H54 (cell line): ENCODE data around the gene SMYD3.

Experiments
- DNase-seq: peaks from one replicate; pipeline ENCODE4 v3.0.0; 2011; ENCODE audit warnings: low spot score, mixed read lengths; ENCODE audit not compliant: insufficient read length
- FAIRE-seq: peaks from 3 replicates; lab custom pipeline; 2011; peaks lifted over from hg19 to GRCh38; lab: Jason Lieb, UNC
- POLR2A ChIP-seq: IDR thresholded peaks from 2 replicates; pipeline ENCODE4 v1.6.1; 2011; ENCODE audit warnings: low read depth, mild to moderate bottlenecking, low read length

The SMYD3 gene

GRCh38 chr1:245862812-245863540, 644.1 kb downstream of the SMYD3 start:
- no peak for DNase-seq
- no peak for FAIRE-seq
- no peak for TF ChIP-seq POLR2A

- DNase-seq: no peak
- no peak for TF ChIP-seq POLR2A
- no peak for FAIRE-seq
These were observed 646.2 kb downstream of the SMYD3 start for GRCh38 chr1:245860657-245861544.

GRCh38 chr1:245859493-245860114, 647.5 kb downstream of the SMYD3 start:
- TF ChIP-seq POLR2A: no peak
- DNase-seq (peak; percentile 5), FAIRE-seq (no peak)

GRCh38 chr1:245858722-245859492, 648.2 kb downstream of the SMYD3 start:
- TF ChIP-seq POLR2A: no peak
- FAIRE-seq: no peak
- DNase-seq: no peak

GRCh38 chr1:245858022-245858721, 648.9 kb downstream of the SMYD3 start:
- TF ChIP-seq POLR2A: no peak
- FAIRE-seq (no peak), DNase-seq (no peak)

- no peak for TF ChIP-seq POLR2A
- FAIRE-seq (no peak), DNase-seq (peak; percentile 18)
These were observed 650.0 kb downstream of the SMYD3 start for GRCh38 chr1:245856944-245857531.

- no peak for DNase-seq
- FAIRE-seq: no peak
- TF ChIP-seq POLR2A: no peak
These were observed 651.0 kb downstream of the SMYD3 start for GRCh38 chr1:245855846-245856730.

GRCh38 chr1:245853291-245853690, 653.8 kb downstream of the SMYD3 start:
- FAIRE-seq (no peak), DNase-seq (no peak)
- no peak for TF ChIP-seq POLR2A

- DNase-seq (no peak), FAIRE-seq (no peak)
- TF ChIP-seq POLR2A: no peak
These were observed 664.0 kb downstream of the SMYD3 start for GRCh38 chr1:245843101-245843500.

- no peak for TF ChIP-seq POLR2A
- FAIRE-seq: no peak
- DNase-seq: no peak
These were observed 665.0 kb downstream of the SMYD3 start for GRCh38 chr1:245842106-245842505.

GRCh38 chr1:245840971-245841370, 666.1 kb downstream of the SMYD3 start:
- no peak for TF ChIP-seq POLR2A
- FAIRE-seq: no peak
- DNase-seq: no peak
